CD8-positive, alpha-beta memory T cell (primary cell): ENCODE results near the gene PROX2. TPM values are rescaled to one million over a fixed set of nuclear protein-coding genes. Genes with fewer than 3 reads are reported as not detected.

Experiments used
- CTCF ChIA-PET: fragments of 350-600 bp; sonication (Branson Sonifier 250); formaldehyde crosslinking; loops from one replicate; lab custom pipeline; 2021; ENCODE audit warnings: antibody characterized with exemption; lab: Charles Lee
- POLR2A ChIA-PET: fragments of 350-600 bp; sonication (Branson Sonifier 250); formaldehyde crosslinking; loops from one replicate; lab custom pipeline; 2021; ENCODE audit warnings: antibody characterized with exemption; lab: Charles Lee
- DNase-seq, 5 donors: peaks; one replicate each; pipeline versions ENCODE4 v3.0.0 to v3.0.0-alpha.2; 2020 to 2022; ENCODE audit warnings: mixed read lengths in 1 of 5
- H3K27ac ChIP-seq: one replicate; pipeline ENCODE4 v1.7.0; 2013; ENCODE audit warnings: low read depth, mild to moderate bottlenecking, low read length, moderate library complexity
- H3K27me3 ChIP-seq: 2 replicates; pipeline ENCODE4 v1.7.0; 2013; ENCODE audit warnings: low read length, mild to moderate bottlenecking; ENCODE audit not compliant: insufficient read depth, poor library complexity, severe bottlenecking
- H3K36me3 ChIP-seq: 2 replicates; pipeline ENCODE4 v1.7.0; 2013; ENCODE audit warnings: mild to moderate bottlenecking, low read length, moderate library complexity; ENCODE audit not compliant: insufficient read depth
- H3K4me1 ChIP-seq: 2 replicates; pipeline ENCODE4 v1.7.0; 2013; ENCODE audit warnings: mild to moderate bottlenecking, low read length, moderate library complexity; ENCODE audit not compliant: insufficient read depth
- H3K4me3 ChIP-seq: 2 replicates; pipeline ENCODE4 v1.7.0; 2013; ENCODE audit warnings: mild to moderate bottlenecking, low read length
- H3K9me3 ChIP-seq: 2 replicates; pipeline ENCODE4 v1.7.0; 2013; ENCODE audit warnings: mild to moderate bottlenecking, low read length
- H3K27ac Mint-ChIP-seq, 8 donors: one replicate each; pipeline ENCODE4 v1.8.0; 2020 to 2021; ENCODE audit warnings: mixed read lengths in 8 of 8, mild to moderate bottlenecking in 6 of 8, inconsistent platforms in 3 of 8, moderate library complexity in 3 of 8
- H3K27me3 Mint-ChIP-seq, 2 donors: one replicate each; pipeline ENCODE4 v1.8.0; 2020 to 2021; ENCODE audit warnings: mixed read lengths in 2 of 2, mild to moderate bottlenecking in 1 of 2, moderate library complexity in 1 of 2
- H3K36me3 Mint-ChIP-seq, 3 donors: one replicate each; pipeline ENCODE4 v1.8.0; 2020 to 2021; ENCODE audit warnings: mixed read lengths in 3 of 3, inconsistent platforms in 1 of 3, mild to moderate bottlenecking in 1 of 3
- H3K4me1 Mint-ChIP-seq, 3 donors: one replicate each; pipeline ENCODE4 v1.8.0; 2020 to 2021; ENCODE audit warnings: mixed read lengths in 3 of 3, inconsistent platforms in 1 of 3, mild to moderate bottlenecking in 1 of 3
- H3K4me3 Mint-ChIP-seq, 7 donors: one replicate each; pipeline ENCODE4 v1.8.0; 2020 to 2021; ENCODE audit warnings: mixed read lengths in 7 of 7, mild to moderate bottlenecking in 6 of 7, moderate library complexity in 4 of 7, inconsistent platforms in 2 of 7
- H3K9me3 Mint-ChIP-seq, 5 donors: one replicate each; pipeline ENCODE4 v1.8.0; 2020 to 2022; ENCODE audit warnings: mixed read lengths in 5 of 5, mild to moderate bottlenecking in 3 of 5, moderate library complexity in 2 of 5, inconsistent platforms in 1 of 5
- polyA plus RNA-seq: library from polyadenylated mRNA; unstranded; fragments of 300-500 nt; fragmentation: Illumina TruSeq; gene quantifications from one replicate; pipeline ENCODE4 v1.2.3, GENCODE V29; 2021
- total RNA-seq, 2 experiments: library from RNA; stranded (reverse); gene quantifications; one replicate each; pipeline ENCODE4 v1.2.3, GENCODE V29; 2021

The PROX2 gene
- total and polyA plus RNA-seq, 3 experiments from 2014 or later = 0.24 to 0.33 TPM; not detected in 1

- Mint-ChIP-seq H3K9me3 (no peaks in the 10 kb centered on the region), H3K4me3 (no peak overlapping the region), H3K27ac (no peak overlapping the region), H3K27me3 (no peaks in the 10 kb centered on the region), H3K4me1 (peaks cover 5 to 9% (median 8%) of the 10 kb centered on the region in 3 donors), H3K36me3 (peaks cover 0 to 24% (median 2%) of the 10 kb centered on the region in 3 donors)
- no peak overlapping the region for H3K4me3 ChIP-seq
- H3K9me3 ChIP-seq = no peaks in the 10 kb centered on the region
- ChIA-PET CTCF (interaction anchor here (0.9 to 10.6 kb wide), 4 partner anchors 28 to 296 kb away, joined by 3 to 334 read pairs (median 44); partner anchors contain the start of genes DLST, LTBP2 and PROX2), POLR2A (no interaction called here)
- no peaks in the 10 kb centered on the region for H3K27me3 ChIP-seq
- DNase-seq = no peak
- no peak overlapping the region for H3K27ac ChIP-seq
- H3K4me1 ChIP-seq = no peaks in the 10 kb centered on the region
- peaks cover 5% of the 10 kb centered on the region for H3K36me3 ChIP-seq
Measured at GRCh38 chr14:74907744-74908143, 31.8 kb upstream of the PROX2 start.

- no peaks in the 10 kb centered on the region for H3K27me3 ChIP-seq
- DNase-seq = no peak
- no peaks in the 10 kb centered on the region for H3K4me1 ChIP-seq
- peaks cover 12% of the 10 kb centered on the region for H3K36me3 ChIP-seq
- no peak overlapping the region for H3K4me3 ChIP-seq
- no peak overlapping the region for H3K27ac ChIP-seq
- ChIA-PET CTCF (interaction anchor here (0.9 to 10.6 kb wide), 9 partner anchors 10 to 295 kb away, joined by 3 to 334 read pairs (median 8); partner anchors contain the start of genes DLST, LTBP2 and PROX2), POLR2A (no interaction called here)
- H3K9me3 Mint-ChIP-seq = no peaks in the 10 kb centered on the region
- no peaks in the 10 kb centered on the region for H3K27me3 Mint-ChIP-seq
- peak overlapping the region in 2 of 8 donors; percentile 38 to 65 for H3K27ac Mint-ChIP-seq
- H3K4me3 Mint-ChIP-seq = no peak overlapping the region
- no peaks in the 10 kb centered on the region for H3K9me3 ChIP-seq
- H3K36me3 Mint-ChIP-seq = peaks cover 0 to 31% (median 2%) of the 10 kb centered on the region in 3 donors
- peaks cover 5 to 9% (median 8%) of the 10 kb centered on the region in 3 donors for H3K4me1 Mint-ChIP-seq
Measured at GRCh38 chr14:74906925-74907521, 31.1 kb upstream of the PROX2 start.

GRCh38 chr14:74905595-74906142 is 29.7 kb upstream of the PROX2 start:
- no peaks in the 10 kb centered on the region for H3K9me3 Mint-ChIP-seq
- no peak overlapping the region for H3K4me3 Mint-ChIP-seq
- Histone ChIP-seq H3K36me3 (peaks cover 24% of the 10 kb centered on the region), H3K4me1 (no peaks in the 10 kb centered on the region), H3K9me3 (no peaks in the 10 kb centered on the region), H3K4me3 (no peak overlapping the region), H3K27ac (no peak overlapping the region), H3K27me3 (no peaks in the 10 kb centered on the region)
- H3K4me1 Mint-ChIP-seq = peaks cover 5 to 9% (median 8%) of the 10 kb centered on the region in 3 donors
- ChIA-PET CTCF (interaction anchor here (0.6 to 10.6 kb wide), 31 partner anchors 9 to 296 kb away, joined by 3 to 334 read pairs (median 5); partner anchors contain the start of genes DLST, PROX2, RPS6KL1 and YLPM1), POLR2A (interaction anchor here (0.6 to 1.0 kb wide), 2 partner anchors 45 to 297 kb away, joined by 3 to 8 read pairs; no protein-coding TSS in a partner anchor)
- peak overlapping the region; percentile 19 to 90 (median 73) for H3K27ac Mint-ChIP-seq
- peak; percentile 61 to 85 (median 71) for DNase-seq
- H3K27me3 Mint-ChIP-seq = no peaks in the 10 kb centered on the region
- peaks cover 0 to 45% (median 4%) of the 10 kb centered on the region in 3 donors for H3K36me3 Mint-ChIP-seq

GRCh38 chr14:74904635-74905503 is 28.9 kb upstream of the PROX2 start:
- H3K27me3 ChIP-seq = no peaks in the 10 kb centered on the region
- no peak overlapping the region for H3K4me3 ChIP-seq
- POLR2A ChIA-PET = interaction anchor here (1.0 to 1.4 kb wide), 2 partner anchors 44 to 296 kb away, joined by 3 to 5 read pairs; no protein-coding TSS in a partner anchor
- Mint-ChIP-seq H3K4me3 (no peak overlapping the region), H3K4me1 (peaks cover 5 to 9% (median 8%) of the 10 kb centered on the region in 3 donors), H3K9me3 (no peaks in the 10 kb centered on the region), H3K36me3 (peaks cover under 1 to 53% (median 8%) of the 10 kb centered on the region in 3 donors), H3K27me3 (no peaks in the 10 kb centered on the region), H3K27ac (peak overlapping the region in 7 of 8 donors; percentile 37 to 92 (median 81))
- H3K27ac ChIP-seq = no peak overlapping the region
- H3K36me3 ChIP-seq = peaks cover 32% of the 10 kb centered on the region
- CTCF ChIA-PET = interaction anchor here (0.8 to 10.6 kb wide), 24 partner anchors 11 to 296 kb away, joined by 3 to 334 read pairs (median 5); partner anchors contain the start of genes DLST, PROX2, RPS6KL1 and YLPM1
- no peaks in the 10 kb centered on the region for H3K4me1 ChIP-seq
- no peaks in the 10 kb centered on the region for H3K9me3 ChIP-seq
- no peak for DNase-seq

GRCh38 chr14:74902941-74903705 is 27.2 kb upstream of the PROX2 start:
- peaks cover 49% of the 10 kb centered on the region for H3K36me3 ChIP-seq
- H3K9me3 Mint-ChIP-seq = no peaks in the 10 kb centered on the region
- peaks cover 5 to 9% (median 8%) of the 10 kb centered on the region in 3 donors for H3K4me1 Mint-ChIP-seq
- peak overlapping the region in 5 of 8 donors; percentile 15 to 92 (median 75) for H3K27ac Mint-ChIP-seq
- H3K4me3 ChIP-seq = no peak overlapping the region
- DNase-seq = no peak
- POLR2A ChIA-PET = no interaction called here
- H3K9me3 ChIP-seq = no peaks in the 10 kb centered on the region
- no peaks in the 10 kb centered on the region for H3K4me1 ChIP-seq
- H3K36me3 Mint-ChIP-seq = peaks cover 9 to 70% (median 19%) of the 10 kb centered on the region in 3 donors
- H3K27ac ChIP-seq = no peak overlapping the region
- no peak overlapping the region for H3K4me3 Mint-ChIP-seq
- H3K27me3 ChIP-seq = no peaks in the 10 kb centered on the region
- no peaks in the 10 kb centered on the region for H3K27me3 Mint-ChIP-seq
- CTCF ChIA-PET = interaction anchor here (0.7 to 10.6 kb wide), 3 partner anchors 10 to 44 kb away, joined by 3 to 334 read pairs (median 4); no protein-coding TSS in a partner anchor

GRCh38 chr14:74898694-74899093 is 22.7 kb upstream of the PROX2 start:
- peaks cover 0 to 12% (median 0%) of the 10 kb centered on the region in 3 donors for H3K4me1 Mint-ChIP-seq
- no peak overlapping the region for H3K4me3 Mint-ChIP-seq
- no peaks in the 10 kb centered on the region for H3K27me3 Mint-ChIP-seq
- ChIA-PET CTCF (interaction anchor here (1.6 kb wide), 1 partner anchor 38 kb away, joined by 8 read pairs; no protein-coding TSS in a partner anchor), POLR2A (no interaction called here)
- peak overlapping the region in 4 of 8 donors; percentile 61 to 89 (median 76) for H3K27ac Mint-ChIP-seq
- Histone ChIP-seq H3K36me3 (peaks cover 85% of the 10 kb centered on the region), H3K9me3 (no peaks in the 10 kb centered on the region), H3K4me3 (no peak overlapping the region), H3K4me1 (no peaks in the 10 kb centered on the region), H3K27ac (no peak overlapping the region), H3K27me3 (no peaks in the 10 kb centered on the region)
- no peaks in the 10 kb centered on the region for H3K9me3 Mint-ChIP-seq
- peaks cover 21 to 96% (median 32%) of the 10 kb centered on the region in 3 donors for H3K36me3 Mint-ChIP-seq
- no peak for DNase-seq

- Histone ChIP-seq H3K4me1 (no peaks in the 10 kb centered on the region), H3K4me3 (no peak overlapping the region), H3K9me3 (no peaks in the 10 kb centered on the region), H3K27ac (no peak overlapping the region), H3K27me3 (no peaks in the 10 kb centered on the region), H3K36me3 (peaks cover 89% of the 10 kb centered on the region)
- Mint-ChIP-seq H3K9me3 (no peaks in the 10 kb centered on the region), H3K27ac (peak overlapping the region in 1 of 8 donors; percentile 7), H3K4me1 (peaks cover 0 to 12% (median 0%) of the 10 kb centered on the region in 3 donors), H3K36me3 (peaks cover 21 to 97% (median 32%) of the 10 kb centered on the region in 3 donors), H3K4me3 (no peak overlapping the region), H3K27me3 (no peaks in the 10 kb centered on the region)
- ChIA-PET CTCF (interaction anchor here (1.6 to 1.7 kb wide), 2 partner anchors 14 to 37 kb away, joined by 3 to 8 read pairs; no protein-coding TSS in a partner anchor), POLR2A (no interaction called here)
- no peak for DNase-seq
Measured at GRCh38 chr14:74898083-74898482, 22.1 kb upstream of the PROX2 start.
